Activated CD8-positive, alpha-beta memory T cell treated with anti-CD3 and anti-CD28 coated beads for 1 hour (primary cell): ENCODE measurements around the gene SPECC1L.
"Not testable (repeated sequence)": the region's sequence is repeated elsewhere in the genome, so short reads cannot be mapped to it uniquely, and the experiment has no call there.

Source experiments
- DNase-seq, 2 donors: peaks; one replicate each; pipeline ENCODE4 v3.0.0-alpha.2; 2020; ENCODE audit warnings: low read depth in 1 of 2; ENCODE audit errors: extremely low read depth in 1 of 2

SPECC1L gene

DNA sequence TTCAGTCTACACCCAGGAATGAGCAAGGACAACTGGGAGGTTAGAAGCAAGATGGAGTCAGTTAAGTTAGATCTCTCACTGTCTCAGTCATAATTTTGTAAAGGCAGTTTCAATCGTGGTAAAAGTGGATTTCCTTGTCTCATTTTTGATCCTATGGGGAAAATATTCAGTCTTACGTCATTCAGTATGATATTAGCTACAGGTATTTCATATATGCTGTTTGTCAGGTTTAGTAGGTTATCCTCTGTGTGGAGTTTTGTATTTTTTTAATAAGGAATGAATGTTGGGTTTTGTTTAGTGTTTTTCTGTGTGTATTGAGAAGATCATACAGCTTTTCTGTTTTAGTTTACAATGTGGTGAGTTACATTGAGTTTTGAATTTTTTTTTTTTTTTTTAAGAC lies 11.8 kb downstream of the SPECC1L start:
- DNase-seq = no peak

DNA sequence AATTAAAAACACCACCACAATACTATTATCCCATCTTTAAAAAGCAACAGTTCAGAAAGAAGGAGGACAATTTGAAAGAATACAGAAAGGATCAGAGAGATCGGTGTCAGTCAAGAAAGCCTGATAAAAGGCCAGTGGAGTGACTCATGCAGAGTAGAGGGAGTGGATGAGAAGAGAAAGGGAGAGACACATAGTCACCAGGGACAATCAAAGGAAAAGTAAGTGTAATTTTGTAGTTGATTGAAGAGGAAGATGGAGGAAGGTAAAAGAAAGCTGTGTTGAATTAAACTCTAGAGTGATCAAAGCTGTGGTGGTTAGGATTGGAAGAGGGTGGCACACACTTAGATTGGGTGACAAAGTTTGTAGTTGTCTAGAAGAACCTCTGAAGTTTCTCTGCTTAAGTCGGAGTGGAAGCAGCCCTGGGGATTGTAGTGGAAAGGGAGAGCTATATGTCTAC lies 14.1 kb downstream of the SPECC1L start:
- DNase-seq = no peak

DNA sequence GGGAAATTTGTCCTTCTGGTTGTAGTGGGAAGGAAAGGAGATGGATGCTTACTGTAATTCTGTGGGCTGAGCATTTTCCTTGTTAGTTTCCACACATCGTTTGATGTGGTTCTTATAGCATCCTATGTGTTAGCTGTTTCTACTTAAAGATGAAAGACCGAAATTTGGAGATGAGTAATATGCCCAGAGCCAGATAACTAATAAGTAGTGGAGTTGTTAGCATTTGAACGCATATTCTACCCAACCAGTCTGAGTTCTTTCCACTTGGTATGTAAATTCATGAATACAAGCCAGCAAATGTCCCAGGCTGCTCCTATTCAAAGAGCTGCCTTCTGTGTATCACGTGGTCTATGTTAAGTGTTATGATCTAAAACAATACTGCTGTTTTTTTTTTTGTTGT lies 14.6 kb downstream of the SPECC1L start:
- DNase-seq = no peak

- DNase-seq = not testable (repeated sequence)
Observed at GRCh38 chr22:24287212-24287611, 16.6 kb downstream of the SPECC1L start.

GRCh38 chr22:24287801-24288200 lies 17.2 kb downstream of the SPECC1L start:
- not testable (repeated sequence) for DNase-seq

DNA sequence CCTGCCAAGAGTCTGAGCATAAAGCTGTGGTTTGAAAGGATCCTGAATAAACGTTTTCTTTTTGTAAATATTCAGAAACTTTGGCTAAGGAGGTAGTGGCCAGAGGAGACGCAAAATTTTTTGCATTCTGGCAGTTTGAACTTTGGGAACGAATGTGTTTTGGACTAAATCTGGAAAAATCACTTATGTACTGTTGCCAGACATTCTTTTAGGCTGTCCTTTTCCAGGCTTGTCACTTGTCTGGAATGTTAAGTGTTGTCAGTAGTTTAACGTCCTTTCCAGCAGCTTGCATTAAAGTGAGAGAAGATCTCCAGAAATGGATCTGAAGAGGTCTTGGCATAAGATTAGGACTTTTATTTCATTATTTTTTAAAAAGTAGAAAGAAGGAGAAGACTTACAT lies 18.5 kb downstream of the SPECC1L start:
- no peak for DNase-seq

DNA sequence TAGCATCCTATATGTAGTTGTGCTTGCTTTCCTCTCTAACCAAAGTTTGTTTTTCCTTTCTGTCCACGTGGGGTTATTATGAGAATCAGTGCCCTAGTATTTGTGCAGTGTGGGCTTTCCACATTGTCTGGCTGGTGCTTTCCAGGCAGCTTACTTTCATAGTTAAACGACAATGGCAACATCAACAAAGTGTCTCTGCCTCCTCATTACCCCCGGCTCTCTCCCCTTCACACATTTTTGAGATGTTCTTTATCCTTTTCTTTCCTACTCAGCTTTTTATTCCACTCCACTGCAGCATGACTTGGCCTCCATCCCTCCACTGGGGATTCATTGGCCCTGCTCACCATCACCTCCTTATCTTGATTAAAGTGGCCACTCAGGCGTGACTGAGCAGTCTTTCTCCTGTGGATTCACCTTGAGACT lies 19.1 kb downstream of the SPECC1L start:
- no peak for DNase-seq

- no peak for DNase-seq
Observed at GRCh38 chr22:24290459-24290858, 19.8 kb downstream of the SPECC1L start.

GRCh38 chr22:24291515-24292201 lies 21.0 kb downstream of the SPECC1L start:
- no peak for DNase-seq

- DNase-seq = not testable (repeated sequence)
Observed at GRCh38 chr22:24292202-24292830, 21.7 kb downstream of the SPECC1L start.

DNA sequence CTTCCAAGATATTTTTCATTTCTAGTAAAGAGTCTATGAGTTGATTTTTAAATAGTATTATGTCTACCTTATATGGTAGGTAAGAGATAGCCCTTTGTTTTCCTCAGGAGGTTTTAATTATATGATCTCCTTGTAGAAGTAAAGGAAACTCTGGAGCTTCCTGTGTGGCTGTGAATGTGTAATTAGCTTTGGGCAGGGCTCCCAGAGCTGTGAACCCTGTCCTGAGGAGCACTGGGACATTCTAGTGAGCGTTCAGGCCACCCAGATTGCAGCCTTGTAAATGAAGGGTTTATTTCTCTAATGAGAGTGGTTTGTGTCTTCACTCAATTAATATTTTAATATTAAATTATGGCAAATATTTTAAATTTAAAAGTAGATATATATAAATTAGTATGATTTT lies 24.3 kb downstream of the SPECC1L start:
- DNase-seq = not testable (repeated sequence)

GRCh38 chr22:24298497-24299155 lies 28.0 kb downstream of the SPECC1L start:
- not testable (repeated sequence) for DNase-seq

DNA sequence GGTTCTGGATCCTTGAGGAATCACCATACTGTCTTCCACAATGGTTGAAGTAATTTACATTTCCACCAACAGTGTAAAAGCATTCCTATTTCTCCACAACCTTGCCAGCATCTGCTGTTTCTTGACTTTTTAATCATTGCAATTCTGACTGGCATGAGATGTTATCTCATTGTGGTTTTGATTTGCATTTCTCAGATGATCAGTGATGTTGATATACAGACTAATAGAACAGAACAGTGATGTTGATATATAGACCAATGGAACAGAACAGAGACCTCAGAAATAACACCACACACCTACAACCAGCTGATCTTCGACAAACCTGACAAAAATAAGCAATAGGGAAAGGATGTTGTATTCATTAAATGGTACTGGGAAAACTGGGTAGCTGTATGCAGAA lies 29.9 kb downstream of the SPECC1L start:
- DNase-seq = not testable (repeated sequence)

GRCh38 chr22:24302591-24302990 lies 32.0 kb downstream of the SPECC1L start:
- DNase-seq = no peak

DNA sequence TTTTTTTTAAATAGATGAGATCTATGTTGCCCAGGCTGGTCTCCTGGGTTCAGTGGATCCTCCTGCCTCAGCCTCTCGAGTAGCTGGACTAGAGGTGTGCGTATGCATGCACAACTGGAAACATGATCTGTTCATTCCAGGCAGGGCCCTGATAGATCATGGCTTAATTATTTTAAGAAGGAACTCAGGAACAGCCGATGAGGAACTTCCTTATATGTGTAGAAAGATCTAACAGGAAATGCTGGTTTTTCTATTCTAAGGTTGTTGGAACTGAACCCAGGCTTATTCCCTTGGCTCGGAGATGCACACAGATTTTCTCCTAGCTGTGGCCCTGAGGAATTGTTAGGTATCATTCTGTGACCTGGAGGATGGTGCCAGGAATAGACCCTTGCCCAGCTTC lies 32.4 kb downstream of the SPECC1L start:
- no peak for DNase-seq

DNA sequence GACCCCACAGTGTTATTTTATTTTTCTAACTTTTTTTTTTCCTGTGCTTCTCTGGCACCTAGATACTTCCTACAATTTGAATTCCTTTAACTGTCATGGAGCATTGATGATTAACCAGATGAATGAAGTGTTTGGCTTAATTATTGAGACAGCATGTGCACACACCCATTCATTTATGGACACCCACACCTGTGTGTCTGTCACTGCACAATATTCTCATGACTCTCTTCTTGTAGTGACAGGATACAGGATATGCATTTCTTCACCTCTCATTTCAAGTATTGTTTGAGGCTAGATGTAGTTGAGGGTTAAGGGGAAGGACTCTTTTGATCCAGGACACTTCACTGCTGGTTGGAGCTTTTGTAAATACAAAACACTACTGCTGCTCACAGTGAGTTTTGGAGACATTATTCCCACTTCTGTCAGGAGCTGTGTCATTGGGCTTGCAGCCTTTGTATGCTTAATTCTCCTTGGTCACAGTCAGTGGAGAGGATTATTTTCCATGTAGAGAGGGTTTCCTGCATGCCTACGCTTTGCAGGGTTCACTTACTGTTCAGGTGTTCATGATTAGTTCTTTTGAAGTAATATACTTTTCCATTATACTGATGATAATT lies 33.5 kb downstream of the SPECC1L start:
- DNase-seq = no peak

DNA sequence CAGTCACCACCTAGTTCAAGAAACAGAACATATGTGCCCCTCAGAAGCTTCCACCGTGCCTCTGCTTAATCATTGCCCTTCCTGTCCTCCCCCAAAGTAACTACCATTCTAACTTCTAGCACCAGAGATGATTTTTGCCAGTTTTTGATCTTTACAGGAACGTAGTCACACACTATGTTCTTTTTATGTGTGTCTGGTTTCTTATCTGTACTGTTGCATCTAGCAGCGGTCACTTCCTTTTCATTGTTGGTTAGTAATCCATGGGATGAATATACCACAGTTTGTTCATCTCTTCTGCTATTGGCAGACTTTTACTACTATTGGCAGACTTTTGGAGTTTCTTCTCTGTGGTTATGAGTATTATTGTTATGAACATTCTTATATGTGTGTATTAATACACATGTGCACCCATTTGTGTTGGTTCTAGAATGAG lies 34.6 kb downstream of the SPECC1L start:
- no peak for DNase-seq

- no peak for DNase-seq
Observed at GRCh38 chr22:24310969-24311368, 40.3 kb downstream of the SPECC1L start.

- no peak for DNase-seq
Observed at GRCh38 chr22:24315367-24315966, 44.8 kb downstream of the SPECC1L start.

- not testable (repeated sequence) for DNase-seq
Observed at GRCh38 chr22:24316264-24316663, 45.6 kb downstream of the SPECC1L start.

GRCh38 chr22:24317511-24317910 lies 46.9 kb downstream of the SPECC1L start:
- DNase-seq = not testable (repeated sequence)
